ENCODE data around the gene RNF152.

- TF ChIP-seq POLR2A (IDR thresholded peaks at IDR 0.05), result no peak
- TF ChIP-seq POLR2AphosphoS5 (IDR thresholded peaks at IDR 0.05), result no peak
- TF ChIP-seq CTCF (IDR thresholded peaks at IDR 0.05), result no peak
These were observed 15.9 kb upstream of the RNF152 start for GRCh38 chr18:61908661-61909060.
